H54 (cell line): ENCODE results near the gene FAM151B.
"Not testable (repeated sequence)": the region's sequence is repeated elsewhere in the genome, so short reads cannot be mapped to it uniquely, and the experiment has no call there.

Experiments used
- DNase-seq: peaks from one replicate; pipeline ENCODE4 v3.0.0; 2011; ENCODE audit warnings: low spot score, mixed read lengths; ENCODE audit not compliant: insufficient read length
- FAIRE-seq: peaks from 3 replicates; lab custom pipeline; 2011; peaks lifted over from hg19 to GRCh38; lab: Jason Lieb, UNC
- POLR2A ChIP-seq: IDR thresholded peaks from 2 replicates; pipeline ENCODE4 v1.6.1; 2011; ENCODE audit warnings: low read depth, mild to moderate bottlenecking, low read length

FAM151B gene

DNA sequence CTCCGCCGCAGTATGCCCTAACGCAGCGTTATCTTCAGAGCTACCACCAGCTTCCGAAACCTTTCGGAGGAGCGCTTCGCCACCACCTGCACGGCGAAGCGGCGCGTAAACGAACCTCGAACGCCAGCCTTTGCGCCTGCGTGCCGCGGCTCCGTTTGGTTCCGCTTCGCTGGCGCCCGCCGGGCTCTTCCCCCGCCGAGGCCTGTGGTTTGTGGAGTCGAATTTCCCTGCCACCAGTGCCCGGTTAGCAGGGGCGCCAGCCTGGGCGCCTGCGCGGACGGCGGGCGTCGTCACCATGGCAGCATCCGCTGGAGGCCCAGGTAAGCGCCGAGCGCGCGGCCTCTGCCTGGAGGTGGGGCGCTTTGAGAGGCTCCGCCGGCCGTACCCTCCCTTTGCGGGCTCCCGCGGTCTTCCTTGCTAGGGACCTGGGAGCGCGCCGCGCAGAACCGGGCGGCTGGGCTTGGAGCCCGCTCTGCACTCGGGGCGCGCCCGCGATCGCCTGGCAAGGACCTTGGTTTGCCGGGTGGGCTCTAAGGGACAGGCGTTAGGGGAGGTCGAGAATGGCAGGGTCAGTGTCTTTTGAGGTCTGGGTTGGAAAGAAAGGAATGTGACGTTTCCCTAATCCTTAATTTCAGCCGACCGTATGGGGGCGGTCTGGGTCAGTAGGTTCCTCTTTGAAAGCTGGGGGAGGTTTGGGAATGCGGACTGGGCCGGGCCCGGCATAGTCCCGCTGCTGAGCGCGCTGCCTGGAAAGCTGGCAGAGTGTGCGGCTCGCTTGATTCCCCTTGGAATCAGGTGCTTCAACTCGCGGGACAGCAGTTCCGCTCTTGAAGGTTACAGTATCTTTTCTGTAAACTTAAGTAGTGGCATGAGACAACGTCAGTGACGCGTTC is at the start of gene FAM151B:
Gene FAM151B, plus strand, starts transcription at position 272 of the 893 bp plus-strand sequence. Its CDS starts 24 bp downstream, at position 296.
- TF ChIP-seq POLR2A: peak; percentile 51
- DNase-seq (peak; percentile 86), FAIRE-seq (no peak)

- DNase-seq (no peak), FAIRE-seq (no peak)
- TF ChIP-seq POLR2A: no peak
Measured at GRCh38 chr5:80438739-80439138, 49.2 kb upstream of the FAM151B start.

- no peak for DNase-seq
- FAIRE-seq: no peak
- no peak for TF ChIP-seq POLR2A
Measured at GRCh38 chr5:80439213-80439612, 48.7 kb upstream of the FAM151B start.

DNA sequence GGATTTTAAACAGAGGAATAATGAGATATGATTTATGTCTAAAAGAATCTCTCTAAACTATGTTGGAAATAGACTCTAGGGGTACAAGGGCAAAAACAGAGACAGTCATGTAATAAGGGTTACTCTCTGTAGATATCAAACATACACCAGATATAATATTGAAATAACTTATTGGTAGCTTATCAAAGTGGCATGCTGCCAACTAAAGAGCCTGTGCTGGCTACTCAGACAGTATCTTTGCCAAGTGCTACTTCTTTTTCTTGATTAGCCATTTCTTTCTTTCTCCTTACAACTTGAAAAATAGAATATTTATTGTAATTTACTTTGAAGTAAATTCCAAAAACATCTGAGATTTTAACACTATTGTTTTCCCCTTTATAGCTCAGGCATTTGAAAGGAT is 45.2 kb upstream of the FAM151B start:
- no peak for DNase-seq
- FAIRE-seq: no peak
- TF ChIP-seq POLR2A: no peak

DNA sequence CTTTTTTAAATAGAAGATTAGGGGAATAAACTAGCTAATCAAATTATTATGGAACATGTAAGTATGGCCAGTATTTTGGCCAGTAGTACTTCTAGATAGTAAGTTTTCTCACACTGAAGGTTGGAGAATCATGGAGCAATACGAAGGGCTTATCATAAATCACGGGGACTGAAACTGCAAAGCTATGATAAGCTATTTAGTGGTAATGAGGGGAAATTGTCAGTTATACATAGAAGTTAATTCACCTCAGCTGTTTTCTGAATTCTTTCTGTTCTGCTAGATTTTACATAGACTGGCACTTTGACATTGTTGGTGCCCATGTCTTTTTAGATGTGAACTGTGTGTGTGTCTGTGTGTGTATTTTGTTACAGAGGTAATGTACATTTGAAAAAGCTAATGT is 34.5 kb upstream of the FAM151B start:
- DNase-seq: no peak
- no peak for TF ChIP-seq POLR2A
- FAIRE-seq: no peak

GRCh38 chr5:80463269-80463668 is 24.6 kb upstream of the FAM151B start:
- FAIRE-seq (no peak), DNase-seq (no peak)
- TF ChIP-seq POLR2A: no peak

DNA sequence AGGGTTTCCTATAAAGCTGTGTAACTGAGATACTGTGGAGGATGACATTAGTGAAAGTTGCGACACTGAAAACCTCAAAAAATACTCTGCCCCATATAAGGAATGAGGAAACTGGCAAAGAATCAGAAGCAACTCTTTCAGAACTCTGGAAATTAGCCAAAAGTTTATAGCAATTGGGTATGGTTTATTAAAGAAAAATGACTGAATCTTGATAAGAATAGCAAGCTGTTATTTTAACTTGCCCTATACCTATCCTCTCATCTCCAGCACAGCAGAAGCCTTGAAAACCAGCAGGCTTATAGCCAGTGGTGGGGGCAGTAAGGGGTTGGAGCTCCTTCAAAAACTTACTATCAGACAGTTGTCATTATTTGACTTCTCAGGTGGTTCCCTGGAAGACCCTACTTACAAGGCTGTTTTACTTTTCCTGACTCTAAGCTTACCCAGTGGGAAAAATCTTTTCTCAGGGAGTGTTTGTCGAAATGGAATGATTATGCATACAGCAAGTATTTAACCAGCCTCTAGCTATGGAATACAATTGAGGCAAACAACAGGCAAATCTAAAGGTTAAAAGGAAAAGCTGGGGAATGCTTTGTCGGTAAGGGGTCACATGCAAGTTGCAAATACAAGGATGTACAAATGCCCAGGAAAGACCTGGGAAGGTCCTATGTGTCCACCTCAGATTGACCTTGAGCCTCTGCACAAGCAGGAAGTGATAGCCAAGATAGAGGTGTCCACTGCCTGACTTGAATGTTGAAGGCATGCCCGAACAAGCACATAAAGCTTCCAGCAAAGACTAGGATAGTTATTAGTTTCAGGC is 21.0 kb upstream of the FAM151B start:
- no peak for DNase-seq
- no peak for FAIRE-seq
- no peak for TF ChIP-seq POLR2A

GRCh38 chr5:80468131-80468530 is 19.8 kb upstream of the FAM151B start:
- TF ChIP-seq POLR2A: no peak
- no peak for FAIRE-seq
- DNase-seq: no peak

DNA sequence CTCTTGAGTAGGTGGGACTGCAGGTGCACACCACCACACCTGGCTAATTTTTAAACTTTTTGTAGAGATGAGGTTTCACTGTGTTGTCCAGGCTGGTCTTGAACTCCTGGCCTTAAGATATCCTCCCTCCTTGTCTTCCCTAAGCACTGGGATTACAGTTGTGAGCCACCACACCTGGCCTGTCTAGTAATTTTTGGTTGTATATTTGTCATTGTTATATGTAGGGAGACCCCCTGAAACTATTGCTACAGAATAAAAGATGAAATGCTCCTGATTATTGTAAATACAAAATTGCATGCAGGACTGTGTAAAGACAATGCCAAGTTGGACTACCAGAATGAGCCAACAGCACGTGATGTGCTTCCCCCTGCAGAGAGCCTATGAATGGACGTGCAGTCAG is 17.3 kb upstream of the FAM151B start:
- not testable (repeated sequence) for DNase-seq, FAIRE-seq

DNA sequence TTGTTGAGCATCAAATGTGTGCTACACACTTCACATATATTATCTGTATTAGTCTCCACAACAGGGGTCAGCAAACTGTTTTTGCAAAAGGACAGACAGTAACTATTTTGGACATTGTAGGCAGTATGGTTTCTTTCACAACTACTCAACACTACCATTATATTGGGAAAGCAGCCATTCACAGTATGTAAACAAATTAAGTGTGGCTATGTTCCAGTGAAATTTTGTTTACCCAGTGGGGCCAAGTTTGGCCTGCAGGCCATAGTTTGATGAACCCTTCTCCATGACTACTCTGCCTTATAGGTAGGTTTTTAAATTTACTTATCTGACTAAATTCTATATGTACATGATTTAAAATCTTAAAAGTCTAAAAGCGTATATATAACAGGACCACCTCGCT is 13.0 kb upstream of the FAM151B start:
- FAIRE-seq (no peak), DNase-seq (no peak)
- TF ChIP-seq POLR2A: no peak

GRCh38 chr5:80479713-80480112 is 8.2 kb upstream of the FAM151B start:
- FAIRE-seq: peak; percentile 23

DNA sequence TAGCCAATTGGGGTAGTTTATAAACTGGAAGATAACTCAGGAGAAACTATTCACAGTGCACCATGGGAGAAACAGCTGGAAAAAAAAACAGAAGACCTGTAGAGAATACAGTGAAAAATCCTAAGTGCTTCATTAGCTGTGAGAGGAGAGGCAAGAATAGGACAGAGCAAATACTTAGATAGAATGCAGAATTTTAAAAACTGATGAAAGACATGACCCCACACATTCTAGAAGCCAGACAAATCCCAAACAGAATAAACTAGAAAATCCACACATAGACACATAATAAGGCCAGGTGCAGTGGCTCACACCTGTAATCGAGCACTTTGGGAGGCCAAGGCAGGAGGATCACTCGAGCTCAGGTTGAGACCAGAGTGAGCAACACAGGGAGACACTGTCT is 7.5 kb upstream of the FAM151B start:
- DNase-seq (no peak), FAIRE-seq (no peak)
- TF ChIP-seq POLR2A: no peak

More at GRCh38 chr5:80479713-80480112, 8.2 kb upstream of the FAM151B start:
- no peak for DNase-seq
- TF ChIP-seq POLR2A: no peak

DNA sequence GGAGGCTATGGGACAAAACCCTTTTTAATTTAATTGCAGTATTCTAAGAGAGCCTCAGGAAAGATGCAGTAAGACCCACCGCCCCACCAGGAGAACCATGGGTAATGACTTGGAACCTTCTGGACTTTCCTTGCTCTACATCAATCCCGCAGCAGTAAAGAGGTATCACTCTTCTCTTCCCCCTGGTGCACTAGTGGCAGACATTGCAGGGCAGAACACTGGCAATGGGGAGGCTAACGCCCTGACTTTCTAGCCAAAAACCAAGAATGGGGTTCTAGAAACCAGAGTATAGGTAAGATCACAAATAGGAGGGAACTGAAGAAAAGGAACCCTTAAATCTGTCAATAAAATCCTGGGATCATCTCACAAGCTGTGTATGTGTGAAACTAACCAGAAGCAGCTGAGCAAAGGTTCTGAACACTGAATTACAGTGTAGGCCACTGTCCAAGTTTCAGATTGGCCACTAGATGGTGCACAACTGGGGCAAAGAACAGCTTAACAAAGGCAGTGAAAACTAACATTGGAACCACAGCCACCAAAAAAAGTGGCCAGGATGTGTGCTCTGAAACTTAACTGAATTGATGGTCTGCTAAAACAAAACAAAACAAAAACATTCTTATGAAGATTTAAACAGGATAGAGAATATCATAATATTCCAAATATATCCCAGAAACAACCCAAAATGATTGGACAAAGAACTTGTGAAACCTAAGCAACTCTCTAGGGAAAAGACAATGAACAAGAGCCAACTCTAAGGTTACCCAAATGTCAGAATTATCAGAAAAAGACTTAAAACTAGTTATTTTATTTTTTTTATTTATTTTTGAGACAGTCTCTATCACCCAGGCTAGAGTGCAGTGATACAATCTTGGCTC is 6.6 kb upstream of the FAM151B start:
- TF ChIP-seq POLR2A: no peak
- peak; percentile 22 for DNase-seq
- peak; percentile 97 for FAIRE-seq
